Measurements from ENCODE around the gene PDF.

The PDF gene

DNA sequence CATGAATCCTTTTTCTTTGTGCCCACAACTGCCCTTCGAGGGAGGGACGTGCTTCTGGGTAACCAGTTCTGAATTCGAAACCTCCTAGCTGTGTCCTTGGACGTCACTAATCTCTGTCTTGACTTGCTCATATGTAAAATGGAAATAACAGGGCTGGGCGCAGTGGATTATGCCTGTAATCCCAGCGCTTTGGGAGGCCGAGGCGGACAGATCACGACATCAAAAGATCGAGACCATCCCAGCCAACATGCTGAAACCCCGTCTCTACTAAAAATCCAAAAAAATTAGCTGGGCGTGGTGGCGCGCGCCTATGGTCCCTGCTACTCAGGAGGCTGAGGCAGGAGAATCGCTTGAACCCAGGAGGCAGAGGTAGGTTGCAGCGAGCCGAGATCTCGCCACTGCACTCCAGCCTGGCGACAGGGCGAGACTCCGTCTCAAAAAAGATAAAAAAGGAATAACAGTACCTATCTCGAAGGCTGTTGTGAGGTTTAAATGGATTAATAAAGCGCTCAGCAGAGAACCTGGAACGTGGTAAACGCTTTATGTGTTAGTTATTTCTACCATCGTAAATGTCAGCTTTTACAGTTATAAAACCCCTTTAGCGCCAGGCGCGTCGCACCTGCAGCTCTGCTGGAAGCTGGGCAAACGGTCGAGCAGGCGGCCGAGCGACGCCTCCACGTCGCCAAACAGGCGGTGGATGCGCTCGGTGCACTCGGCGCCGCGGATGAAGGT, 8.3 kb upstream of the PDF start:
- DNase-seq: no peak

DNA sequence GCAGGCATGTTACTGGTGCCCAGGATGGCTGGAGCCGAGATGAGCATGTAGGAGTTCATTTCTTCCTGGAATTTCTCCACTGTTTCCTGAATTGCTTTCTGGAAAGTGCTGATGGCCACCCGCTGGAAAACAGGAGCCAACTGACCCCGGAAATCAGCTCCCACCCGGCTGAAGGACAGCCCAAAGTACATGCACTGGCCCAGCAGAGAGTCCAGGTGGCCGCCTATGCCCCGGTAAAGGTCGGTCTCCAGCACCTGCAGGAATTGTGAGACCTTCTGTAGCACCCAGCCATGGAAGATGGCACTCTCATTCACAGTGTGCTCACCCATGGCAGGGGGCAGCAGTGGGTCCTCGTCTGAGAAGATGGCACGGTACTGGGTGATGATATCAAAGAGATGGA, 4.3 kb upstream of the PDF start:
- DNase-seq: no peak

GRCh38 chr16:69329369-69330285, 761 bp downstream of the PDF start:
- DNase-seq: no peak

- no peak for DNase-seq
These were observed 1.5 kb downstream of the PDF start for GRCh38 chr16:69328854-69329316.

DNA sequence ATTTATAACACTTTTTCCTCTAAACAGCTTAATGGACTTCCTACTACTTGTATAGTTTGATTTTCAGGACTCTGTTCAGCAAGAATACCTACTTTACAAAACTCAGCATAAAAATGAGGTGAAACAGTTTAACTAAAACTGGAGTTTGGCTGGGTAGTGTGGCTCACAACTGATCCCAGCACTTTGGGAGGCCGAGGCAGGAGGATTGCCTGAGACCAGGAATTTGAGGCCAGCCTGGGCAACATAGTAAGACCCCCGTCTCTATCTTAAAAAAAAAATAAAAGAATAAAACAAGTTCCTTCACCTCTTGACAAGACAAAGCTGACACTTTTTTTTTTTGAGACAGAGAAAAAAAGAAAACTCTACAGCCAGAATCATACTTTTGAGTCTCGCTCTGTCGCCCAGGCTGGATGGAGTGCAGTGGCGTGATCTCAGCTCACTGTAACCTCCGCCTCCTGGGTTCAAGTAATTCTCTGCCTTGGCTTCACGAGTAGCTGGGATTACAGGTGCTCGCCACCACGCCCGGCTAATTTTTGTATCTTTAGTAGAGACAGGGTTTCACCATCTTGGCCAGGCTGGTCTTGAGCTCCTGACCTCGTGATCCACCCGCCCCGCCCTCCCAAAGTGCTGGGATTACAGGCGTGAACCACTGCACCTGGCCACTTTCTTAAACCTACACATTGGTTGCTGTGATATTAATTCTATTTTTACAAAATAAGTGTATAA, 2.6 kb downstream of the PDF start:
- DNase-seq: no peak

GRCh38 chr16:69326172-69326873, 4.1 kb downstream of the PDF start:
- DNase-seq: no peak

DNA sequence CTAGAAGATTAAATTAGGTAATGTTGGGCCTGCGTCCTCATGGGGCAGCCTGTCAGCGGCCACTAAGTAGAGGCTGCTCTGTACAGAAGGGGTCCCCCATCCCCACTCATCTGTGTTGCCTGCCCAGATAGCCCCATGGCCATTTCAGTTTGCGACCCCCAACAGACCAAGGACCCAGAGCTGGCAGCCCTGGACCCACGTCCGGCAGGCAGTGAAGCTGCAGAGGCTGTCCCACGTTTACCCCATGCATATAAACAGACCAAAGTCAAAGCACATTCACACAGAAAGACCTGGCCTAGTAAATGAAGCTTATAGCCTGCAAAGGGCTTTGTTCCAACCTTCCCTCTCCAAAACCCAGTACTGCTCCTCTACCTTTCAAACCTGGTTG, 4.6 kb downstream of the PDF start:
- DNase-seq: no peak

- no peak for DNase-seq
These were observed 5.7 kb downstream of the PDF start for GRCh38 chr16:69324585-69325253.

- no peak for DNase-seq
These were observed 6.3 kb downstream of the PDF start for GRCh38 chr16:69324013-69324531.

DNA sequence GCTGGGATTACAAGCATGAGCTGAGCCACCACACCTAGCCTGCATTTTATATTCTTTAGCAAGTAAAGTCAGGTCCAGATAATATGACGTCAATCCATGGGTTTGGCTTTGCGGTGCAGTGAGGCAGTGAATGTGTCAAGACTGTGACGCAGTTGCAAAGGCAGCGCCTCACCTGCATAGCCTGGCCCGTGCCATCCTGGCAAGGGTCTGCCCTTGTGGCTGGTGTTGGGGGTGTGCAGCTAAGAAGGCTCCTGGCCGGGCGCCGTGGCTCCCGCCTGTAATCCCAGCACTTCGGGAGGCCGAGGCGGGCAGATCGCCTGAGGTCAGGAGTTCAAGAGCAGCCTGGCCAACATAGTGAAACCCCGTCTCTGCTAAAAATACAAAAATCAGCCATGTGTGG, 7.0 kb downstream of the PDF start:
- no peak for DNase-seq

DNA sequence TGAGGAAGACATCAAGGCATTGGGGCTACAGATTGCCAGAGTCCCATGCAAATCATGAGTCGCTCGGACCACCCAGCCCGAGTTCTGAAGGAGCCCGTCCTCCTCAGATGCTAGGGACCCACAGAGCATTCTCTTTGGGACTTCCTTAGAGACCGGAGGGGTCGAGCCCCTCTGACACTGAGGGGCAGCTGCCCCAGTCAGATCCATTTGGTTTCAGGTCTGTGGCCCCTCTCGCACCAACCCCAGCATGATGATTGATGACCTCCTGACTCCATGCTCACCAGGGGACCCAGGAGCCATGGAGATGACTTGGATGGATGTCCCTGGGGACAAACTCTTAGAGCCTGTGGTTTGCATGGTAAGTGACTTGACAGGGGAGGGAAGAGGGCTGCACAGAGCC, 8.0 kb downstream of the PDF start:
- no peak for DNase-seq

DNA sequence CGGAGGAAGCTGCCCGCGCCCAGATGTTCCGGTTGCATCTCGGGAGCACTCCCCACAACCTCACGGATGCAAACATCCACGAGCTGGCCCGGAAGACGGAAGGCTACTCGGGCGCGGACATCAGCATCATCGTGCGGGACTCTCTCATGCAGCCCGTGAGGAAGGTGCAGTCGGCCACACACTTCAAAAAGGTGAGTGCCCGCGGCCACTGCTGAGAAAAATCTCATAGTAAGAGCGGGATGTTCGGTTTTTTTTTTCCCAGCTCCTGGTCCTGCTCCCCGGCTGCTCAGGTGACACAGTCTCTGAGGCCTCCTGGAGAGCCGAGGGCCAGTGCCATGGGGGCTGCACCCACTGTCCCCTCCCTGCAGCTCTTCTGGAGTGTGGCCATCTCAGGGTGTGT, 9.3 kb downstream of the PDF start:
- DNase-seq: no peak

DNA sequence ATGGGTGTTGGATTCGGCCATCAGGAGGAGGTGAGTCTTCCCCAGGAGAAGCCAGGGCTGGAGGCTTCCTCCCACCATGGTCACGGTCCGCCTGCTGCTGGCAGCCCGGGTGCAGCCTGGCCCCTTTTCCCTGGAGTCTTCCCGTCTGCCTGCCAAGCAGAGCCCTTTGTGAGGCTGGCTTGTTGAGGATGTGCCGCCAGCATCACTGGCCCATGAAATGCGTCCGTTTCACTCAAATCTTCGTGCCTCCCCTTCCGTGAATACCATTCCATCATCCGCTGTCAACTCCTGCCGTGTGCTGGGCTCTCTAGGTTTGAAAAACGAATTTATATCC, 9.7 kb downstream of the PDF start:
- no peak for DNase-seq

GRCh38 chr16:69319826-69320739, 10.3 kb downstream of the PDF start:
- no peak for DNase-seq

DNA sequence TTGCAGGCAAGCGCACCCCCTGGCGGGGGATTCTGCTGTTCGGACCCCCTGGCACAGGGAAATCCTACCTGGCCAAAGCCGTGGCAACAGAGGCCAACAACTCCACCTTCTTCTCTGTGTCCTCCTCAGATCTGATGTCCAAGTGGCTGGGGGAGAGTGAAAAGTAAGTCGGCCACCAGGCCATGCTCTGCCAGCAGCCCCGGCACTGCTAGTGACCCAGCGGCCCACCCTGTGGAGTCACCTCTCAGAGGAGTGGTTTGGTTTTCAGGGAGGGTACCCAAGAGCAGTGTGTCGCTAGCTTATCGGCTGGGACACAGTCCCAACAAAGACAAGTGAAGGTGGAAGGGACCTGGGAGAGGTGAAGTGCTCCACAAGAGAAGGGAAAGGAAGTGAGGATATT, 11.0 kb downstream of the PDF start:
- no peak for DNase-seq

DNA sequence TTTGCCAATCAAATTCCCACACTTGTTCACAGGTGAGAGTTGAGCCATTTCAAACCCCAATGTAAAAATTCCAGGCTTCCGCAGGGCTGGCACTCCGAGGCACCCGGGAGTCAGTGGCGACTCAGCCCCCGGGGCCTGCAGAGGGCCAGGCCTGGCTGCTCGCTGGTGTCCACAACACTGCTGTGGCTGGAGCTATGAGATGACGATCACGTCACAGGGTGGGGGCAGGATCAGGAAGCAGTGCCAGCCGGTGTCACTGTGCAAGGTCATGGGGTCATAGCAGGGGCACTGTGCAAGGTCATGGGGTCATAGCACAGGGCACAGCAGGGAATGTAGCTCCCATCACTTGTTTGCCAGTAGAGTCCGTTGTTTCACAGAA, 11.5 kb downstream of the PDF start:
- DNase-seq: no peak

DNA sequence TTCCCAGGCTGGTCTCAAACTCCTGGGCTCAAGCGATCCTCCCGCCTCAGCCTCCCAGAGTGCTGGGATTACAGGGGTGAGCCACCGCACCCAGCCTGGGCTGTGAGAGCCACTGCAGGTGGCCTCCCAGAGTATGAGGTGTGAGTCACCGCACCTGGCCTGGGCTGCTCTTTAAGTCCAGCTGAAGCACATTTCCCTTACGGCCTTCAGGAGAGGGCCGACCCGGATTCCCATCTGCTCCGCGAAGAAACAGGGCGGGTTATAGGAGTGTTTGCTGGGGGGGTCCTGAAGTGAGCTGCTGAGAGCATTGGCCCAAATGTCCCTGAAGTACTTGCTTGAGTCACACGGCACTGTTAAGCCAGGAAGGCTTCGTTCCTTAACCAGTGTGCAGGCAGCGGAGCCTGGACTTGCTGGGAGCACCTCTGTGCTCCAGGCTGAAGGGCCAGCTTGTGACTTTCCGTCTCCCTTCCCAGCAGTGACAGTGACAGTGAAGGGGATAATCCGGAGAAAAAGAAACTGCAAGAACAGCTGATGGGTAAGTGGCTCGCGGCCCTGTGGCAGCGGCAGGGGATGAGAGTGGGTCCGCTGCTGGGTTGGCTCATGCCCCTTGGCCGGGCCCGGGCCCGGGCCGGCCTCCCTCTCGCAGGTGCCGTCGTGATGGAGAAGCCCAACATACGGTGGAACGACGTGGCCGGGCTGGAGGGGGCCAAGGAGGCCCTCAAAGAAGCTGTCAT, 12.0 kb downstream of the PDF start:
- DNase-seq: no peak

DNA sequence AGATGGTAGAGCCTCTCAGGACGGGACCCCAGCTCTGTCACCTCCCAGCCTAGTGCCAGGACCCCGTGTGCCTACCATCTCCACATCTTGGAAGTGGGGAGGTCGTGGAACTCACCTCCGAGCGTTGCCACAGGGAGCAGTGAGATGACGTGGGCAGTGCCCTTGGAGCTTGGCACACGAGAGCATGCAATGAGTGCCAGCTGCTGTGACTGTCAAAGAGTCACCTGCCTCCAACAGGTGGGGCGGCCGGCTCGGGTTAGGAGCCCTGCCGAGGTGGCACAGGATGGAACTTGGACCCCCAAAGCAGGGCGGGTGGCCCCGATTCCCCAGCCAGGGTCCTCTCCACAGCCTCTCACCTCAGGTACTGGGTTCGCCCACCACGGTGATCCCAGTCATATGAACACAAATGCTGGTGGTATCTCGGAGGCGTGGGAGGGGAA, 13.8 kb downstream of the PDF start:
- DNase-seq: no peak

DNA sequence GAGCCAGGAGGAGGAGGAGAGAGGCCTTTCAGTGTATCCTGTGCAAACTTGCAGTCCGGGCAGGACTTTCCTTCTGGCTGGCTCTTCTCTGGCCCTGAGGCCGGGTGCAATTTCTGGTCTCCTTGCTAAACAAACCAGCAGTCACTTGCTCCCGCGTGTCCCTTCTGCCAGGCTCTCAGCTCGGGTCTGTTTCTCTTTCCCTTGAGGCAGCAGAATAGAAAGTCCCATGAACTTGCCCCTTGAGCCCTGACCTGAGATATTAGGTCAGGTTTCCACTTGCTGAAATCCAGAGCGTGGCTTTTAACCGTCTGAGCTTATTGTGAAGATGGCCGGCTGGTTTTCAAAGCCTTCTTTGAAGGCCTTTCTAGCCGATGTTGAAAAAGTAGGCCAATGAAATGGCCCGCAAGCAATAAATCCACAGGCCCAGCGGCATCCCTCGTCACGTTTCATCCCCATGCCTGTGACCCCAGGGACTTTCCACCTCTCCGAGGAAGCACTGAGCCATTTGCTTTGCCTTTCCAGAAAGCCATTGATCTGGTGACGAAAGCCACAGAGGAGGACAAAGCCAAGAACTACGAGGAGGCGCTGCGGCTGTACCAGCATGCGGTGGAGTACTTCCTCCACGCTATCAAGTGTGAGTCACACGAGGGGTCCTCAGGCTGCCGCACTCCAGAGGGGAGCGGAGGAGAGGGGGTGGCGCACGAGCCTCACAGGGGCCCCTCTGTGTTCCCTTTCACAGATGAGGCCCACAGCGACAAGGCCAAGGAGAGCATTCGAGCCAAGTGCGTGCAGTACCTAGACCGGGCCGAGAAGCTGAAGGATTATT, 14.7 kb downstream of the PDF start:
- DNase-seq: no peak

All from NK-92 treated with Interleukin-12 subunit alpha and Interleukin-12 subunit beta, amount 100 ng/mL, for 24 hours (cell line).